Muscle of leg (tissue), 11 donors: ENCODE measurements around the gene ELMO1. TPM values are rescaled to one million over a fixed set of nuclear protein-coding genes. Genes with fewer than 3 reads are reported as not detected.

Source experiments
- DNase-seq: peaks from one replicate; pipeline ENCODE4 v3.0.0; 2013
- H3K27ac ChIP-seq: one replicate; pipeline ENCODE4 v1.5.1; 2013; ENCODE audit warnings: mild to moderate bottlenecking, low read length, control low read depth
- H3K27me3 ChIP-seq: one replicate; pipeline ENCODE4 v1.6.1; 2013; ENCODE audit warnings: low read length; ENCODE audit not compliant: control insufficient read depth, insufficient read depth
- H3K36me3 ChIP-seq: one replicate; pipeline ENCODE4 v1.6.1; 2013; ENCODE audit warnings: low read length; ENCODE audit not compliant: control insufficient read depth, insufficient read depth
- H3K4me1 ChIP-seq: one replicate; pipeline ENCODE4 v1.6.1; 2013; ENCODE audit warnings: low read length; ENCODE audit not compliant: control insufficient read depth, insufficient read depth
- H3K4me3 ChIP-seq: one replicate; pipeline ENCODE4 v1.5.1; 2013; ENCODE audit warnings: low read length, control low read depth
- H3K9me3 ChIP-seq: replicated peaks from 2 replicates; pipeline ENCODE4 v1.6.1; 2013; ENCODE audit warnings: low read depth, low read length; ENCODE audit not compliant: control insufficient read depth
- WGBS: methylation state at CpG from one replicate; pipeline ENCODE4 v1.1.5; 2013; ENCODE audit warnings: missing lambda C conversion rate; ENCODE audit not compliant: insufficient coverage; 5-methylcytosine and 5-hydroxymethylcytosine counted together
- polyA plus RNA-seq, 8 donors: library from polyadenylated mRNA; unstranded; fragments of 120-200 nt; gene quantifications; one replicate each; pipeline versions ENCODE4 v1.2.1 to v1.2.3, GENCODE V29; 2013; ENCODE audit warnings: inconsistent platforms in 1 of 8, low replicate concordance in 1 of 8; ENCODE audit not compliant: insufficient read length in 8 of 8, insufficient read depth in 1 of 8
- total RNA-seq: library from RNA; stranded (reverse); fragments of 120-200 nt; gene quantifications from one replicate; pipeline ENCODE4 v1.2.4, GENCODE V29; 2013

The ELMO1 gene
- total and polyA plus RNA-seq, 9 donors: 20.3 to 40.7 (median 25.0) TPM

DNA sequence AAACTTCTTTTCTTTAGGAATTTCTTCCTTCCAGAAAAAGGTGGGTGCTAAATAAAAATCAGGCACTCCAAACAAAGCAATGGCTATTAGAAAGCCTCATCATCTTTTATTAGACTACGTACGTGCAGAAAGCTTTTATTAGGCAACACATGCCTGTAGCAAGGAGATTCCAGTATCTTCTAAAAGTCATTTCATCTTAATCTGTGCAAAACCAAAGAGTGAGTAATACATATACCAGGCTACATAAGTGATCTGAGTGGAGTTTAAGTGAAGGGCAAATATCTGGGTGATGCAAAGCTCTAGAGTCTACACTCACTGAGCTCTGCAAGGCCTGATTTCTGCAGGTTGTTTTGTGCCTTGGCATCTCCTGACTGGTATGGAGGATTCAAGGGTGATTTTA lies 231.7 kb downstream of the ELMO1 start:
- DNase-seq: no peak
- H3K27ac ChIP-seq: no peak overlapping the region
- H3K36me3 ChIP-seq: peaks cover 11% of the 10 kb centered on the region
- no CpG with 5 or more reads among the region's 2 CpGs for whole genome bisulfite sequencing
- H3K9me3 ChIP-seq: no peaks in the 10 kb centered on the region
- peaks cover 20% of the 10 kb centered on the region for H3K4me1 ChIP-seq
- no peaks in the 10 kb centered on the region for H3K27me3 ChIP-seq
- H3K4me3 ChIP-seq: no peak overlapping the region

DNA sequence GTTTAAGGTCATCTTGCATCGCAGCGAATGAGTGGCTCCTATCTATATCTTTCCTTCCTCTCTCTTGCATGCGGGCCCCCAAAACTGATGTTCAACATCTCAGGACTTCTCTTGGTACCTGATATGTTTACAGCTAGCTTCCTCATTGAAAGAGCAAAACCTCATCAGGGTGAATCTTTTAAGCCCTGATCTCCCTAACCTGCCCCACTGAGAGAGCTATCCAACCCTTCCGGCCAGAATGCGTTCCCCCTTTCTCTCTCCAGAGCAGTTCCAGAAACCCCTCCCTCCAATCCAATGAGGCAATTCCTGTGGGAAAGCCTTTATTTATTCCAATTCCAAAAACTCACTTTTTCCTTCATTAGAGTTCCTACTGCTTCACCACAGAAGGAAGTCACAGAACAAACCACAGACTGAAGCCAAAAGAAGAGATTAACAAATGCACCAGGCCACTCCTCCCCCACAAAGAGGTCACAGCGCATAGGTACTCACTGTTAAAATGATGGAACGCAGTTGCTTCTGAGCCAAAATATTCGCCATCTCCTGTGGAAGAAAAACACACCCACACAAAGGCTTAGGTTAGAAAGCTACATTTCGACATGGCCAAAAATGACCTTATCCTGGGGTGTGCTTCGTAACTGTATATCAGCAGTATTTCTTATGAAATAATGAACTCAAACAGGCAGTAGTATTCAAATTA lies 232.4 kb downstream of the ELMO1 start:
- Histone ChIP-seq H3K4me1 (peaks cover 25% of the 10 kb centered on the region), H3K36me3 (peaks cover 9% of the 10 kb centered on the region), H3K27ac (no peak overlapping the region), H3K4me3 (no peak overlapping the region), H3K27me3 (no peaks in the 10 kb centered on the region), H3K9me3 (no peaks in the 10 kb centered on the region)
- WGBS: 50% methylated on average over 5 of the region's 10 CpGs
- DNase-seq: peak; percentile 68

DNA sequence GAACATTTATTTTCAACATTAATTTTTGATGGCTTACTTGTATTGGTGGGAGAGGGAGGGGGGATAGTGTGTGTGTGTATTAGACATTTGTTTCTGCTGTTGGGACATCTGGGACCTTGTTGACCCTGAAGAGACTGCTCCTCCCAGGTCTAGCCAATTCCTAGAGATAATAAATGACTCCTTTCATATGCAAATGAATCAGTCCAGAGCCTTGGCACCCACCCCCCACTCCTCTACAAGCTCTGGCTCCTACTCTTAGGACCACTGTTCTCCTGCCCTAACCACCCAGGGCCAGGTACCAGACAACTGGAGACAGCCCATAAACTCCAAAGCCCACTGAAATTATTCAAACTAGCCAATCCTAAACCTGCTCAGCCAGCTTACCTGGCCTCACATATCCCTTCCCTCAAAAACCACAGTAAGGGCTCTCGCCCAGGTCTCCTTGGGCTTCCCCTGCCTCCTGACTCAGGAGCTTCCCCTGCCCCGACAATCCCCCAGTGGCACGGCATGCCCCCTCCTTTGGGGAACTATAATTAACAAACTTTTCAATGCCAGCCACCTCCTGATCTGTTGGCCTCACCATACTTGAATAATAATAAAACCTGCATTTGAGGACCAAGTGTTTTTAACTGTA lies 233.3 kb downstream of the ELMO1 start:
- Histone ChIP-seq H3K4me3 (no peak overlapping the region), H3K36me3 (peaks cover 4% of the 10 kb centered on the region), H3K27me3 (no peaks in the 10 kb centered on the region), H3K27ac (no peak overlapping the region), H3K9me3 (no peaks in the 10 kb centered on the region), H3K4me1 (peaks cover 26% of the 10 kb centered on the region)
- 68% methylated on average over 3 of the region's 3 CpGs for WGBS
- DNase-seq: no peak

DNA sequence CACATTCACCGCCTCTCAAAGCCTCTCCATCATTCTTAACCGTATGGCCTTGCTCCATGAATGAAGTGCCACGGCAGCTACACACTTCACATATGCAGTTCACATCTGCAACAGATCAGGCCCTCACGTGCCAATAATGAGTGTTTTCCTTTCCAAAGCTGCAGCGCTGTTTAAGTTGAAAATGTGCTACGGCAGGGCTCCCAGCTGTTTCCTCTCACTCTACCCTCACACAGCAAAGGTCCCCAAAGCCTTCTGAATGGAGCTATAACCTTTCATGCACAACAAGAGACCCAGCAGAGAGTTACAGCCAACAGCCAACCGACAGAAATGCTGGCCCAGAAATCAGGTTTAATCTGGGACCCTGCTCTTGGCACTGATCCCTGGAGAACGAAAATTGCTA lies 236.1 kb downstream of the ELMO1 start:
- Histone ChIP-seq H3K36me3 (peaks cover 4% of the 10 kb centered on the region), H3K4me3 (no peak overlapping the region), H3K4me1 (peaks cover 32% of the 10 kb centered on the region), H3K27me3 (no peaks in the 10 kb centered on the region), H3K27ac (peak overlapping the region; percentile 87), H3K9me3 (no peaks in the 10 kb centered on the region)
- WGBS: 0% methylated on average over 4 of the region's 8 CpGs
- DNase-seq: peak; percentile 97

DNA sequence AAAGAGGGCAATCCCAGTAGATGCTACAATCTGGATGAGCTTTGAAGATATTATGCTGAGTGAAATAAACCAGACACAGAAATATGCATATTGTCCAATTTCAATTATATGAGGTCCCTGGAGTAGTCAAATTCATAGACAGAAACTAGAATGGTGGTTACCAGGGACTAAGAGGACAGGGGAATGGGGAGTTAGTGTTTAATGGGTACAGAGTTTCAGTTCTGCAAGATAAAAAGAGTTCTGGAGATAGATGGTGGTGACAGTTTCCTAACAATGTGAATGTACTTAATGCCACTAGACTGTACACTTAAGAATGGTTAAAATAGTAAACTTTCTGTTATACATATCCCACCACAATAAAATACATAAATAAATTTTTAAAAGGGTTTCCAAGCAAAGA lies 236.6 kb downstream of the ELMO1 start:
- Histone ChIP-seq H3K9me3 (no peaks in the 10 kb centered on the region), H3K27me3 (no peaks in the 10 kb centered on the region), H3K4me3 (no peak overlapping the region), H3K27ac (peak overlapping the region; percentile 87), H3K4me1 (peaks cover 32% of the 10 kb centered on the region), H3K36me3 (peaks cover 4% of the 10 kb centered on the region)
- DNase-seq: no peak

DNA sequence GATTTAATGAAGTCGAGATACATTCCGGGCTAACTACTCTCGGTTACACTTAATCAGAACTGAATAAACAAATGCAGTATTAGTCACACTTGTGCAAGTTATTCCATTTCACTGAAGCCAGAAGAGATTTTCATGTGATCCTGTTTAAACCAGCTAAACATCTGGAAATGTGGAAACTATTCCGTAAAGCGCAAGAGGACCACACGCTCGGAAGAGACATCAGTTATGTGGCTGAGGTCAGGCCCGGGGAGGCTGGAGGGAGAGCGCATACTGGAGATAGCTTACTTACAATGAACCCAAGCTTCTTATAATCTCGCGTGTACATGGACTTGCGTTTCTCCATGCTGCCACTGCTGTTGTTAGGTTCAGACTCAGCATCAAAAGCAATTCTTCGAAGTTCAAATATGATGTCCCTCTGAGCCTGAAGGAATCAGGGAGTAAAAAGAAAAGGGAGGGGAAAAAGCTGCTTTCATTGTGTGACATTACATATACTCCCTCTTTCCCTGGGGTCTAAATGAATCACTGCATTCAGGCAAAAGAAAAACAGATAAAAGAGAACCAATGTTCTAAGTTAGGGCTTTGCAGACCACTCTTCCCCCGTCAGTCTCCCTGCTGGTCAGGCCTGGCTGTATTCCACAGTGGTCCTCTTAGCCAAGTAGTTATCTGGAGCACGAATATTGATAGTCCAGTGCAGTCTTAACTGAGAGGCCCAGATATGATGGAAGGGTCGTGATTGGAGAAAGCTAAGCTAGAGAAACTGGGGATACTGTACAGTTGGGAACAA lies 237.4 kb downstream of the ELMO1 start:
- 32% methylated on average over 5 of the region's 16 CpGs for WGBS
- peak overlapping the region; percentile 87 for H3K27ac ChIP-seq
- DNase-seq: peak; percentile 98

DNA sequence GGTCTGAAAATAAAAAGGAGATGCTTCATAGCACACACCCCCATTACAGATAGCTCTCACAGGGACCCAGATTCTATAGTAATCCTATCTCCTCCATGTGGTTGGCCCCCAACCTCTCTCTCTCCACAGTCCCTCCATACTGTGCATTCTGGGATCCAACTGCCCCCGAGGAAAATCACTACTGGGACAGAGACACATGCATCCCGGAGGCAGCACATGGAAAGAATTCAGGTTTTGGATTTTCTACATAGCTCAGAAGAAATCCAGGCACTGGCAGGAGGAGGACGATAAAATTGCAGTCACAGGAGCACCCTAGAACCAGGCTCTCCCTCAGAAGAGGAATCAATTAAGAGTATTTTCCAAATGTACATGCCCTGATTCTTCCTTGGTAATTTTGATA lies 239.5 kb downstream of the ELMO1 start:
- Histone ChIP-seq H3K36me3 (peaks cover 12% of the 10 kb centered on the region), H3K27ac (peak overlapping the region; percentile 82), H3K27me3 (no peaks in the 10 kb centered on the region), H3K9me3 (no peaks in the 10 kb centered on the region), H3K4me3 (no peak overlapping the region), H3K4me1 (peaks cover 29% of the 10 kb centered on the region)
- peak; percentile 51 for DNase-seq
- 14% methylated on average over 1 of the region's 3 CpGs for WGBS

More for the DNA sequence above, 237.4 kb downstream of the ELMO1 start:
- Histone ChIP-seq H3K9me3 (no peaks in the 10 kb centered on the region), H3K36me3 (peaks cover 4% of the 10 kb centered on the region), H3K4me1 (peaks cover 29% of the 10 kb centered on the region), H3K4me3 (no peak overlapping the region), H3K27me3 (no peaks in the 10 kb centered on the region)

DNA sequence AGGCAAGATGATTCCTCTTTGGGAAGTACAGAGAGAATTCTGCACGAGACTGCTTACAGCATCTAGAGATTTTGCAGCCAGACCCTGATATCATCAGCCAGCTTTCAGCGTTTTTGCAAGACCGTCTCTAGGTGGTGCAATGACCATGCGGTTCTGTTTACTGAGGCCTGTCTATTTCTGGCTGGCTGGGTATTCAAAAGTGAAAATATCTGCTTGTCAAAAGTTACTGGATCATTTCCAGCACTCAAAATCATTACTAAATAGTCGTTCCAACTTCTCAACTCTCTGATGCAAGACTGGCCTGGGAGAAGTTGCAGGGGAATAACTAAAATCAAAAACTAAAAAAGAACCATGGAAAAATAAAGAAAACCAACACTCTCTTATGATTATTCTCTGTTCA lies 240.1 kb downstream of the ELMO1 start:
- peaks cover 28% of the 10 kb centered on the region for H3K4me1 ChIP-seq
- H3K27me3 ChIP-seq: no peaks in the 10 kb centered on the region
- H3K9me3 ChIP-seq: no peaks in the 10 kb centered on the region
- H3K27ac ChIP-seq: peak overlapping the region; percentile 82
- no peak overlapping the region for H3K4me3 ChIP-seq
- peaks cover 9% of the 10 kb centered on the region for H3K36me3 ChIP-seq
- DNase-seq: peak; percentile 99
- WGBS: 7% methylated on average over 3 of the region's 5 CpGs

DNA sequence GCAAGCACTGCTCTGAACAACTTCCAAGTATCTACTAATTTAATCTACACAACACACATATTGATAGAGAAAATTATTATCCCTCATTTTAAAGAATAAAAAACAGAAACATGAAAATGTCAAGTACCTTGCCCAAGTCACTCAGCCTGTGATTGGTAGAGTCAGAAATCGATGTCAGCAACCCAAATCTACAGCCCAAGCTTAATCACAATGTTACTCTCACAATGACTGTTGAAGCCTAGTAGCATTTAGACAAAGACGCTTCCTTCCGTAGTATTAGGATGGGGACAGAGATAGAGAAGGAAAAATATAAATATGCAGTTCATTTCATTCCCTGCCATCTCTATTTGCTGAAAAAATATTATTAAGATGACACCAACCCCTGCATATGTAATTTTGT lies 242.5 kb downstream of the ELMO1 start:
- no CpG with 5 or more reads among the region's 3 CpGs for WGBS
- Histone ChIP-seq H3K27me3 (no peaks in the 10 kb centered on the region), H3K27ac (no peak overlapping the region), H3K9me3 (no peaks in the 10 kb centered on the region), H3K36me3 (peaks cover 8% of the 10 kb centered on the region), H3K4me1 (peaks cover 18% of the 10 kb centered on the region), H3K4me3 (no peak overlapping the region)
- no peak for DNase-seq

DNA sequence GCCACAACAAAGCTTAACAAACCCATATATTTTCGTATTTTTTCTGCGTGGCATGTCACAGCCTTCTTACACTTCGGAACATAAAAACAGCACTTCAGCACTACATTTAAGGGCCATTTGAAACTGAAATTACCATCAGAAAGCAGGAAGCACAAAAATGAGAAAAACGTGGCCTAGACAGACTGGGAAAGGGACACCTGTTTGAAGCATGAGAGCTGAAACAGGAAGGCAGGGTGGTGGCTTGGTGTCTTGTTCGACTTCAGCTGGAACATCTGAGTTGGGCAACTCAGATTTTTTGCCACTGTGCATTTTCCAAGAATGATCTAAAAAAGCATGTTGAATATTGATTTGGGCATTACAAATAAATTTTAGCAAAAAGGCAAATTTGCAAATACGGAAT lies 243.2 kb downstream of the ELMO1 start:
- no peak for DNase-seq
- Histone ChIP-seq H3K4me3 (no peak overlapping the region), H3K27ac (no peak overlapping the region), H3K36me3 (peaks cover 8% of the 10 kb centered on the region), H3K9me3 (no peaks in the 10 kb centered on the region), H3K4me1 (peaks cover 20% of the 10 kb centered on the region), H3K27me3 (no peaks in the 10 kb centered on the region)
- 53% methylated on average over 5 of the region's 6 CpGs for WGBS
